ENCODE results near the gene ROBO4. TPM values are rescaled to one million over a fixed set of nuclear protein-coding genes. Genes with fewer than 3 reads are reported as not detected.

ROBO4 gene
- total and polyA plus RNA-seq, 3 experiments from 2014 or later: not detected

- Histone ChIP-seq H3K4me1 (ENCODE audit: insufficient read depth, low read length) (no peaks in the 10 kb centered on the region), H3K9me3 (ENCODE audit: low read length) (no peaks in the 10 kb centered on the region), H3K36me3 (ENCODE audit: insufficient read depth, low read length) (no peaks in the 10 kb centered on the region), H3K4me3 (ENCODE audit: low read length) (no peak overlapping the region), H3K27me3 (ENCODE audit: insufficient read depth, low read length, poor library complexity, severe bottlenecking) (no peaks in the 10 kb centered on the region), H3K27ac (ENCODE audit: low read depth, low read length) (no peak overlapping the region)
- H3K27me3 Mint-ChIP-seq: peaks cover 0 to 3% of the 10 kb centered on the region in 2 donors
- DNase-seq: no peak
- H3K4me3 Mint-ChIP-seq: no peak overlapping the region
- no peak overlapping the region for H3K27ac Mint-ChIP-seq
- ChIA-PET CTCF (no interaction called here), POLR2A (no interaction called here)
- peaks cover 0 to 12% (median 4%) of the 10 kb centered on the region in 3 donors for H3K4me1 Mint-ChIP-seq
- no peaks in the 10 kb centered on the region for H3K36me3 Mint-ChIP-seq
- H3K9me3 Mint-ChIP-seq: no peaks in the 10 kb centered on the region
Observed at GRCh38 chr11:124928942-124929665, 31.4 kb upstream of the ROBO4 start.

- H3K27me3 Mint-ChIP-seq: peaks cover 3 to 5% of the 10 kb centered on the region in 2 donors
- Histone ChIP-seq H3K9me3 (ENCODE audit: low read length) (no peaks in the 10 kb centered on the region), H3K27me3 (ENCODE audit: insufficient read depth, low read length, poor library complexity, severe bottlenecking) (no peaks in the 10 kb centered on the region), H3K4me1 (ENCODE audit: insufficient read depth, low read length) (peaks cover 29% of the 10 kb centered on the region), H3K36me3 (ENCODE audit: insufficient read depth, low read length) (no peaks in the 10 kb centered on the region), H3K4me3 (ENCODE audit: low read length) (no peak overlapping the region), H3K27ac (ENCODE audit: low read depth, low read length) (no peak overlapping the region)
- peaks cover 17 to 22% (median 21%) of the 10 kb centered on the region in 3 donors for H3K4me1 Mint-ChIP-seq
- peak overlapping the region in 3 of 7 donors; percentile 10 to 78 (median 44) for H3K4me3 Mint-ChIP-seq
- CTCF ChIA-PET: no interaction called here
- DNase-seq: peak in 1 of 5 donors; percentile 38
- POLR2A ChIA-PET: no interaction called here
- H3K9me3 Mint-ChIP-seq: peaks cover 0 to 1% (median 0%) of the 10 kb centered on the region in 5 donors
- H3K36me3 Mint-ChIP-seq: no peaks in the 10 kb centered on the region
- H3K27ac Mint-ChIP-seq: peak overlapping the region in 3 of 8 donors; percentile 7 to 75 (median 57)
Observed at GRCh38 chr11:124923296-124923695, 25.6 kb upstream of the ROBO4 start.

GRCh38 chr11:124922831-124923230 lies 25.2 kb upstream of the ROBO4 start:
- H3K36me3 Mint-ChIP-seq: no peaks in the 10 kb centered on the region
- DNase-seq: no peak
- H3K27me3 ChIP-seq (ENCODE audit: insufficient read depth, low read length, poor library complexity, severe bottlenecking): no peaks in the 10 kb centered on the region
- H3K4me1 ChIP-seq (ENCODE audit: insufficient read depth, low read length): peaks cover 29% of the 10 kb centered on the region
- H3K4me3 Mint-ChIP-seq: peak overlapping the region in 4 of 7 donors; percentile 10 to 78 (median 32)
- peaks cover 0 to 1% (median 0%) of the 10 kb centered on the region in 5 donors for H3K9me3 Mint-ChIP-seq
- no peak overlapping the region for H3K27ac ChIP-seq (ENCODE audit: low read depth, low read length)
- peaks cover 17 to 22% (median 21%) of the 10 kb centered on the region in 3 donors for H3K4me1 Mint-ChIP-seq
- POLR2A ChIA-PET: no interaction called here
- H3K36me3 ChIP-seq (ENCODE audit: insufficient read depth, low read length): no peaks in the 10 kb centered on the region
- H3K9me3 ChIP-seq (ENCODE audit: low read length): no peaks in the 10 kb centered on the region
- CTCF ChIA-PET: no interaction called here
- no peak overlapping the region for H3K4me3 ChIP-seq (ENCODE audit: low read length)
- peaks cover 0 to 5% of the 10 kb centered on the region in 2 donors for H3K27me3 Mint-ChIP-seq
- H3K27ac Mint-ChIP-seq: peak overlapping the region in 2 of 8 donors; percentile 7 to 57

GRCh38 chr11:124920870-124921609 lies 23.4 kb upstream of the ROBO4 start:
- peak overlapping the region; percentile 77 to 89 (median 82) for H3K4me3 Mint-ChIP-seq
- peaks cover 0 to 9% of the 10 kb centered on the region in 2 donors for H3K27me3 Mint-ChIP-seq
- H3K36me3 Mint-ChIP-seq: no peaks in the 10 kb centered on the region
- H3K27ac ChIP-seq (ENCODE audit: low read depth, low read length): no peak overlapping the region
- H3K27ac Mint-ChIP-seq: peak overlapping the region in 7 of 8 donors; percentile 28 to 77 (median 58)
- H3K9me3 Mint-ChIP-seq: peaks cover 0 to 1% (median 0%) of the 10 kb centered on the region in 5 donors
- DNase-seq: peak; percentile 57 to 89 (median 77)
- H3K4me1 ChIP-seq (ENCODE audit: insufficient read depth, low read length): peaks cover 29% of the 10 kb centered on the region
- H3K9me3 ChIP-seq (ENCODE audit: low read length): no peaks in the 10 kb centered on the region
- H3K36me3 ChIP-seq (ENCODE audit: insufficient read depth, low read length): no peaks in the 10 kb centered on the region
- CTCF ChIA-PET: interaction anchor here (1.1 to 2.9 kb wide), 2 partner anchors 10 to 44 kb away, joined by 4 to 21 read pairs; no protein-coding TSS in a partner anchor
- peaks cover 17 to 22% (median 21%) of the 10 kb centered on the region in 3 donors for H3K4me1 Mint-ChIP-seq
- H3K27me3 ChIP-seq (ENCODE audit: insufficient read depth, low read length, poor library complexity, severe bottlenecking): no peaks in the 10 kb centered on the region
- POLR2A ChIA-PET: interaction anchor here (0.6 to 1.6 kb wide), 2 partner anchors 33 to 299 kb away, joined by 3 to 7 read pairs; partner anchors contain the start of gene CCDC15
- peak overlapping the region; percentile 33 for H3K4me3 ChIP-seq (ENCODE audit: low read length)

- no peaks in the 10 kb centered on the region for H3K36me3 ChIP-seq (ENCODE audit: insufficient read depth, low read length)
- Mint-ChIP-seq H3K9me3 (peaks cover 0 to 1% (median 0%) of the 10 kb centered on the region in 5 donors), H3K36me3 (no peaks in the 10 kb centered on the region), H3K4me1 (peaks cover 17 to 22% (median 21%) of the 10 kb centered on the region in 3 donors), H3K4me3 (peak overlapping the region; percentile 77 to 89 (median 82)), H3K27ac (peak overlapping the region in 2 of 8 donors; percentile 67 to 77), H3K27me3 (peaks cover 0 to 9% of the 10 kb centered on the region in 2 donors)
- DNase-seq: no peak
- POLR2A ChIA-PET: interaction anchor here (0.6 to 1.6 kb wide), 3 partner anchors 33 to 298 kb away, joined by 3 to 7 read pairs (median 3); partner anchors contain the start of gene CCDC15
- CTCF ChIA-PET: interaction anchor here (0.8 to 2.9 kb wide), 4 partner anchors 9 to 193 kb away, joined by 3 to 21 read pairs (median 4); no protein-coding TSS in a partner anchor
- no peak overlapping the region for H3K27ac ChIP-seq (ENCODE audit: low read depth, low read length)
- no peaks in the 10 kb centered on the region for H3K27me3 ChIP-seq (ENCODE audit: insufficient read depth, low read length, poor library complexity, severe bottlenecking)
- H3K4me3 ChIP-seq (ENCODE audit: low read length): peak overlapping the region; percentile 33
- H3K9me3 ChIP-seq (ENCODE audit: low read length): no peaks in the 10 kb centered on the region
- H3K4me1 ChIP-seq (ENCODE audit: insufficient read depth, low read length): peaks cover 29% of the 10 kb centered on the region
Observed at GRCh38 chr11:124920356-124920755, 22.7 kb upstream of the ROBO4 start.

- Histone ChIP-seq H3K9me3 (ENCODE audit: low read length) (no peaks in the 10 kb centered on the region), H3K27ac (ENCODE audit: low read depth, low read length) (no peak overlapping the region), H3K4me1 (ENCODE audit: insufficient read depth, low read length) (peaks cover 29% of the 10 kb centered on the region), H3K4me3 (ENCODE audit: low read length) (no peak overlapping the region), H3K27me3 (ENCODE audit: insufficient read depth, low read length, poor library complexity, severe bottlenecking) (no peaks in the 10 kb centered on the region), H3K36me3 (ENCODE audit: insufficient read depth, low read length) (no peaks in the 10 kb centered on the region)
- peak overlapping the region in 3 of 7 donors; percentile 7 to 45 (median 33) for H3K4me3 Mint-ChIP-seq
- ChIA-PET POLR2A (interaction anchor here (0.5 to 1.6 kb wide), 3 partner anchors 34 to 251 kb away, joined by 3 to 7 read pairs (median 3); partner anchors contain the start of gene CCDC15), CTCF (interaction anchor here (0.8 to 2.9 kb wide), 5 partner anchors 9 to 194 kb away, joined by 3 to 21 read pairs (median 3); no protein-coding TSS in a partner anchor)
- DNase-seq: no peak
- H3K27me3 Mint-ChIP-seq: peaks cover 0 to 9% of the 10 kb centered on the region in 2 donors
- H3K9me3 Mint-ChIP-seq: peaks cover 0 to 1% (median 0%) of the 10 kb centered on the region in 5 donors
- no peak overlapping the region for H3K27ac Mint-ChIP-seq
- H3K4me1 Mint-ChIP-seq: peaks cover 17 to 22% (median 21%) of the 10 kb centered on the region in 3 donors
- H3K36me3 Mint-ChIP-seq: no peaks in the 10 kb centered on the region
Observed at GRCh38 chr11:124919898-124920297, 22.2 kb upstream of the ROBO4 start.

- Histone ChIP-seq H3K4me3 (ENCODE audit: low read length) (no peak within 1 kb of the TSS), H3K27ac (ENCODE audit: low read depth, low read length) (no peak within 1 kb of the TSS), H3K36me3 (ENCODE audit: insufficient read depth, low read length) (no peaks in the 10 kb centered on the region), H3K9me3 (ENCODE audit: low read length) (no peaks in the 10 kb centered on the region), H3K4me1 (ENCODE audit: insufficient read depth, low read length) (peaks cover 28% of the 10 kb centered on the region), H3K27me3 (ENCODE audit: insufficient read depth, low read length, poor library complexity, severe bottlenecking) (no peaks in the 10 kb centered on the region)
- H3K4me1 Mint-ChIP-seq: peaks cover 16 to 21% (median 17%) of the 10 kb centered on the region in 3 donors
- H3K9me3 Mint-ChIP-seq: peaks cover 0 to under 1% (median 0%) of the 10 kb centered on the region in 5 donors
- peak within 1 kb of the TSS in 4 of 8 donors; percentile 9 to 77 (median 21) for H3K27ac Mint-ChIP-seq
- DNase-seq: no peak
- no peaks in the 10 kb centered on the region for H3K36me3 Mint-ChIP-seq
- H3K4me3 Mint-ChIP-seq: peak within 1 kb of the TSS in 3 of 7 donors; percentile 12 to 35 (median 33)
- ChIA-PET CTCF (interaction anchor here (1.0 to 2.9 kb wide), 2 partner anchors 13 to 42 kb away, joined by 3 to 21 read pairs; no protein-coding TSS in a partner anchor), POLR2A (no interaction called here)
- peaks cover 0 to 12% of the 10 kb centered on the region in 2 donors for H3K27me3 Mint-ChIP-seq
Observed at GRCh38 chr11:124918950-124919349, 21.3 kb upstream of the ROBO4 start, which contains the start of gene HEPN1. HEPN1 (plus strand) TSS chr11:124919250.
